Jurkat, Clone E6-1 (cell line): ENCODE results near the gene ZNF382. TPM values are rescaled to one million over a fixed set of nuclear protein-coding genes. Genes with fewer than 3 reads are reported as not detected.
A peak's percentile ranks its signal among the peaks of the same experiment; 100 is the strongest.
"Not testable (repeated sequence)": the region's sequence is repeated elsewhere in the genome, so short reads cannot be mapped to it uniquely, and the experiment has no call there.

Experiments
- DNase-seq: peaks from one replicate; pipeline ENCODE4 v3.0.0-alpha.2; 2011; ENCODE audit warnings: low read depth, low spot score
- H3K4me3 ChIP-seq: 2 replicates; pipeline ENCODE4 v1.5.1; 2011; ENCODE audit warnings: mild to moderate bottlenecking, low read length, control low read depth, moderate library complexity
- polyA plus RNA-seq: library from polyadenylated mRNA; unstranded; fragments of >200 nt; gene quantifications from one replicate; pipeline ENCODE4 v1.2.1, GENCODE V29; 2012; ENCODE audit warnings: missing spikeins; ENCODE audit not compliant: insufficient read length, insufficient read depth

Gene ZNF382
- 6.8 TPM for polyA plus RNA-seq

DNA sequence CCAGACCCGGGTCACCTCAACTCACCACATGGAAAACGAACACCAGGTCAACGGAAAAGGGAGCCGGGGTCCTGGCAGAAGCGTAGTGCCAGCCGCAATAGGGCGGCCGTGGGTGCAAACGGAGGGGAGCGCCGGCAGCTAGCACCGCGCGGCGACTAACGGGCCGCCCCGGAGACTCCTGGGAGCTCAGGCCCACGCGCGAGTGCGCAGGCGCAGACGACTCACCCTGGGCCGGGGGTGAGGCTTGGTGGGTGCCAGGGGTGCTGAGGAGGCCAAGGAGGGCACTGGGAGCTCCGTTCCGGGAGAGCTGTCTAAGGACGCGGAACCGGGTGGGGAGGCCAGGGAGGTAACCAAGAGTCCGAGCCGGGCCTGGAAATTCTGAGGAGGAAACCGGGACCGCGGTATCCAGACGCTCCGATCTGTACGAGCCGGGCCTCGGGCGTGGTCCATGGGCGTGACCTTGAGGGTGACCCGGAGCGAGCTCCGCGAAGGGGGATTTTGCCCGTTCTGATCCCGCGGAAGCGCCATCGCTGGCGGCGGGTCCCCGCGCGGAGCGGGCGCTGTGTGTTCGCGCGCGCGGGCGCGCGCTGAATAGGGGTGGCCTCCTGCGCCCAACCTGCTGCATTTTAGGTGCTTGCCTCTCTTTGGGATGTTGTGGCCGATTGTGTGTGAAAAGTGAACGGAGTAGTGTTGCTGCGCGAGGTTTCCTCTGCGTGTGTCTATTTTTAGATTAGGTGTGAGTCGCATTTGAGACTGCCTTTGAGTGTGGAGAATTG lies at the start of gene ZNF382:
Gene ZNF382 (plus strand): TSS at position 213 of the 776 bp plus-strand sequence. CDS start 4,602 bp downstream, outside the sequence.
- peak; percentile 78 for DNase-seq
- peak within 1 kb of the TSS; percentile 77 for H3K4me3 ChIP-seq

DNA sequence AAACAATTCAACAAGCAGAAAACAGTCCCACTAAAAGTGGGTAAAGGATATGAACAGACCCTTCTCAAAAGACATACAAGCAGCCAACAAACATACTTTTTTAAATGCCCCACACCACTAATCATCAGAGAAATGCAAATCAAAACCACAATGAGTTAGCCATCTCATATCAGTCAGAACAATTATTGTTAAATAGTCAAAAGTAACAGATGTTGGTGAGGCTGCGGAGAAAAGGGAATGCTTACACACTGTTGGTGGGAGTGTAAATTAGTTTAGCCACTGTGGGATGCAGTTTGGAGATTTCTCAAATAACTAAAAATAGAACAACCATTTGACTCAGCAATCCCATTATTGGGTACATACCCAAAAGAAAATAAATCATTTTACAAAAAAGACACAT lies 40.7 kb upstream of the ZNF382 start:
- no peak for DNase-seq

DNA sequence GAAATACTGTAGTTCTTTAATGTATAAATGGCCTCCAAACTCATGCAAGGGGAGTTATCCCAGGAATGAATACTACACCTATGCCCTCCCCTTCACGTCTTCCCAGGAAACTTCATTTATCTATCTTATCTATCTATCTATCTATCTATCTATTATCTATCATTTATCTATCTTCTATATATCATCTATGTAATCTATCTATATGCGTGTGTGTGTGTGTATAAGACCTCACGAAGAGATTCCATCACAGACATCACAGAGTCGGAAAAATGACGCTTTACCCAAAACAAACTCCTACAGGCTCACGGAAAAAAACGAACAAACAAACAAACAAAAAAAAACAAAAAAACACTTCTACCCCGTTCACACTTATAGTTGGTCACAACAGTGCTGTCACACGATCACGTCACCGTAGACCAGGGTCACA lies 32.5 kb upstream of the ZNF382 start:
- peak overlapping the region; percentile 91 for H3K4me3 ChIP-seq
- no peak for DNase-seq

More for the DNA sequence above, 40.7 kb upstream of the ZNF382 start:
- no peak overlapping the region for H3K4me3 ChIP-seq

DNA sequence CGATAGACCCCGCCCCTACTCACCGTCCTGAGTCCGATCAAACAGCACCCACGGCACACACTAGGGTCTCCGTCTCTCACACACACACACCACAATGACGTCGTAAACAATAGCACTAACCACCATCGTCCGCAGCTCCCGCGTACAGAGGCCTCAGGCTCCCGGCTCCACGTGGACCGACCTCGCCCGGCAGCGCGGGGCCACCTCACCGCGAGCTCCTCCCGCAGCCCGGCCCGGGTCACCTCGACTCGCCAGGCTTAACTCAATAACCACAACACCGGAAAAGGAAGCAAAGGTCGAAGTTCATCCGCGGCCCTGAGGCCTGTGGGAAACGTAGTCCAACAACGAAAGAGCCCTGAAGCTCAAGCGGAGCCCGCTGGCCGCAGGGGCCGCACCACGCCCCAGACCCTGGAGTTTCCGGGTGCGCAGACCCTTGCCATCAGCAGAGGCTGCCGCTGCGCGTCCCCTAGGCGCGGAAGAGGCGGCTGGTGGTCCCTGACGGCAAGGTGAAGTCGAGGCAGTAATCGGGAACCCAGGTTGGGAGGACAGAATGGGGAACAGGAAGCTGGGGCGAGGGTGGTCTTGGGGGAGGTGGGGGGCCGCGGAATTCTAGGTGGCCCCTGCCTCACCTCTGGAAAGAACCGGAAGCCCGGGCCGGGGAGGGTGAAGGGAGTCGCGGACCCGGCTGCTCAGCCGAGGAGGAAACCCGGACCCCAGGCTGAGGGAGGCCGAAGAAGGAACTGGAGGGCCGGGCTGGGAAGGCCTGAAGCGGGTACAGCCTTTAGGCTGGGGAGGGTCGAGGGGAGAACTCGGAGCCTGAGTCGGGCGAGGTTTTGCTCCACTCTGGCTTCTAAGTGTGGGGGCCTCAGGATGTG lies 31.9 kb upstream of the ZNF382 start, which contains the start of gene ZNF529:
Gene ZNF529 (minus strand): TSS at position 273 of the 875 bp plus-strand sequence. CDS start 946 bp downstream, outside the sequence.
- peak within 1 kb of the TSS; percentile 91 for H3K4me3 ChIP-seq
- DNase-seq: peak; percentile 81

DNA sequence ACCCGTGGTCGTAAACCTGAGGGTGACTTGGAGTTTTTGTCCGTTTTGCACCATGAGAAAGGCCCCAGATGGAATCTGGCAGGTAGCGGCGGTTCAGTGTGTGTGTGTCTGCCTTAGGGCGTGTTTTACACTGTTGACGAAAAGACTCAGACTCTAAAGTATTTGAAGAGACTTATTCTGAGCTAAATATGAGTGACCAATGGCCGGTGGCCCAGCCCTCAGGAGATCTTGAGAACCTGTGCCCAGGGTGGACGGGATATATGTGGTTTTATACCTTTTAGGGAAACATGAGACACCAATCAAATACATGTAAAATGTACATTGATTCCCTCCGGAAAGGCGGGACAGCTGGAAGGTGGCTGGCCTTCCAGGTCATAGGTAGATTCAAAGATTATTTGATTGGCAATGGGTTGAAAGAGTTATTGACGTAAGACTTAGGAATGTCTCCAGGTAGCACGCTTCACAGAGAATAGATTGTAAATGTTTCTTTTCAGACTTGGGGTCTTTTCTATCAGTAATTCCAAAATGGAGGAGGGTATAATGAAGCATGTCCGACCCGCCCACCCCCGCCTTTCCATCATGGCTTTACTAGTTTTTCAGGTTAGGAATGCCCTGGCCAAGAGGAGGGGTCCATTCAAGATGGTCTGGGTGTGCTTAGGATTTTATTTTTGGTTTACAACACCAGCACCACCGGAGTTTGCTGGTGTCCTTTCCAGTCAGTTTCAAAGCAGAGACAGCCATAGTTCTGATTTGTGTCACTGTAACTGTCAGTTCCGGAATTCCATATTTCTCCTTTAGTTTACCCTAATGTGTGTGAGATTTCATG lies 31.0 kb upstream of the ZNF382 start:
- DNase-seq: no peak
- peak overlapping the region; percentile 91 for H3K4me3 ChIP-seq

DNA sequence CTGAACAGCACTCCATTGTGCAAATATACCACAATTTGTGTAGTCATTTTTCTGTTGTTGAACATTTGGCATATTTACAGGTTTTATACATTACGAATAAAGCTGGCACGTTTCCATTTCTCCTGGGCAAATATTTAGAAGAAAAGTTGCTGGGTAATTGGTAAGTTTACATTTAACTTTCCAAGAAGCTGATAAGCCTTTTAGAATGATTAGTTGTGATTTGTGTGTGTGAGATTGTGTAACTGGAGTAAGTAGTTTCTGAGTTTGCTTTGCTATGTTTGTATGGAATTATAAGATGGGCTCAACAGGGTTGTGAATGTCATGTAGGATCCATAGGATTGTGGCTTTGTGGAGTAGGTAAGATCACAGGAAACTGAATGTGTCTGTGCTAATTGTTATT lies 30.4 kb upstream of the ZNF382 start:
- DNase-seq: no peak
- no peak overlapping the region for H3K4me3 ChIP-seq

DNA sequence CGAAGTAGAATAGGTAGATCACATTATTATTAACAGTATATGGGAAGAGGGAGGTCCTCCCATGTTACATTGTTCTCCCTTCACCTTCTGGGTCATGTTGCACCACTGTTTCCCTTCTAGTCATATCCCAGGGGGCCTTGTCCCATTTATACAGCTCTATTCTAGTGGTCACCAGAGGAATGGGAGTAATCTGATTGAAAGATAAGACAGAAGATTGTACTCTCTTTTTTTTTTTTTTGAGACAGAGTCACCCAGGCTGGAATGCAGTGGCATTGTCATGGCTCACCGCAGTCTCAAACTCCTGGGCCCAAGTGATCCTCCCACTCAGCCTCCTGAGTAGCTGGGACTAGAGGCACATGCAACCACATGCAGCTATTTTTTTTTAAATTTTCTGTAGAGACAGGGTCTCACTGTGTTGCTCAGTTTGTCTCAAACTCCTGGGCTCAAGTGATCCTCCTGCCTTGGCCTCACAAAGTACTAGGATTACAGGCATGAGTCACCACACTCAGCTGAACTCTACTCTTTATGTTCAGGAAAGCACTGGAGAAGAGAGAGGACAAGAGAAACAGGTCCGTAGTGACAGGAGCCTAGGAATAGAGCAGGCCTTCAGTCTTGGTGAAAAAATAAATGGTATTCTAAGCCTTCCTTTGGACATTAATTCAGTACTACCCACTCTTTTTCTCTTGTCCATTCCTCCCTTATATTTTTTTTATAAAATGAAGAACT lies 27.7 kb upstream of the ZNF382 start:
- no peak for DNase-seq
- no peak overlapping the region for H3K4me3 ChIP-seq

DNA sequence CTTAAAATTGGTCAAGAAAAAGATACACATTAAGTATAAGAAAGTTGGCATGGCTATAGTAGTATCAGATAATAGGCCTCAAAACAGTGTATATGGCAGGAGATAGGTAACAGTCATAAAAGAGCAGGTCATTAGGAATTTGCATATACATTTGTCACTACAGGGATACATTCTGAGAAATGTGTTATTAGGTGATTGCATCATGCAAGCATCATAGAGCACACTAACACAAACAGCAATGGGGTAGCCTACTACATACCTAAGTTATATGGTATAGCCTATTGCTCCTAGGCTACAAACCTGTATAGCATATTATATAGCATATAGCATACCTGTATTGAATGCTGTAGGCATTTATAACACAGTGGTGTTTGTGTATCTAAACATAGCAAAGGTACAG lies 25.9 kb upstream of the ZNF382 start:
- no peak for DNase-seq
- H3K4me3 ChIP-seq: no peak overlapping the region

DNA sequence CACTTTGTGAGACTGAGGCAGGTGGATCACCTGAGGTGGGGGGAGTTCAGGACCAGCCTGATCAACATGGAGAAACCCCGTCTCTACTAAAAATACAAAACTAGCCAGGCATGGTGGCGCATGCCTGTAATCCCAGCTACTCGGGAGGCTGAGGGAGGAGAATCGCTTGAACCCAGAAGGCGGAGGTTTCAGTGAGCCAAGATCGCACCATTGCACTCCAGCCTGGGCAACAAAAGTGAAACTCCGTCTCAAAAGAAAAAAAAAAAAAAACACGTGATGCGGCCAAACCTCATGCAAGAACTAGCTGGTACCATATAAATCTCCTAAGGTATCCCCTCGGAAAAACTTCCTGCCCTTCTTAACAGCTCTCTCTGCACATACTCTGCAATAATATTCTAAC lies 2.4 kb upstream of the ZNF382 start:
- not testable (repeated sequence) for H3K4me3 ChIP-seq, DNase-seq

DNA sequence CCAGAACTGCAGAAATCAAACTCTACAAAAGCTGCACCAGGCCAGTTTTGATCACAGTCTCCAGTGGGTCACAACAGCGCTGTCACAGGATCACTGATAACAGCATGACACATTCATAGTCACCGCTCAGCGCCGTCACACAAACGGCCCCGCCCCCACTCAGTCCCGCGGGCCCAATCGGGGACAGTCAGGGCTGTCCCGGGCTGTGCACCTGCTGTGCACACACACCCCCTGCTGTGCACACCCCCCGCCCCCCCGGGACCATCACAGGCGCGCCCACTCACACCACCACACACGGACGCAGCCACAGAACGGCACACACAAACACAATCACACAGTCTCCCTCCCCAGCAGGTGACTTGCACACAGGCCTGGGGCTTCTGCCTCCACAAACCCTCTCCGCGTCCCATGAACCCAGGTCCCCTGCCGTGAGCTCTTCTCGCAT lies 435 bp upstream of the ZNF382 start:
- peak overlapping the region; percentile 77 for H3K4me3 ChIP-seq
- DNase-seq: peak; percentile 74

DNA sequence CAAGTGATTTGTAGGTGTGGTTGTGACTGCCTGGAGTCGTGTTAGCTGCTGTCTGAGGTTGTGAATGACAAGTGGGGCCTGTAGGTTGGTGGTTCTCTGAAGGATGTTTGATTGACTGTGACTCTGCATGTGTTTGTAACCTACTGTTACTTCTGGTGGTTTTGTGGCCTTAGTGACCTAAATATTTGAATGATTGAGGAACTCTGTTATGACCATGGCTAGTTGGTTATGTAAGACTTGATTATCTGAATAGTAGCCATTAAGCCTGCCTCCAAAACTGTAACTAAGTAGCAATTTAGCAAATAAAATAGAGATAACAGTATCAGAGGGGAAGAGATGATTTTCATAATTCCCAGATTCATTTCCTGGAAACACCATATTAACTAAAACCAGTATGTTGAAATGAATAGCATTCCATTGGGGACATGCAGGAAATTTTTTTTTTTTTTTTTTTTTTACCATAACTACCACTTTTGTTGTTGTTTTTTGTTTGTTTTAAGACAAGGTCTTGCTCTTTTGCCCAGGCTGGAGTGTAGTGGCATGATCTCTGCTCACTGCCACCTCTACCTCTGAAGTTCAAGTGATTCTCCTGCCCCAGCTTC lies 865 bp downstream of the ZNF382 start:
- no peak for DNase-seq
- peak overlapping the region; percentile 77 for H3K4me3 ChIP-seq

DNA sequence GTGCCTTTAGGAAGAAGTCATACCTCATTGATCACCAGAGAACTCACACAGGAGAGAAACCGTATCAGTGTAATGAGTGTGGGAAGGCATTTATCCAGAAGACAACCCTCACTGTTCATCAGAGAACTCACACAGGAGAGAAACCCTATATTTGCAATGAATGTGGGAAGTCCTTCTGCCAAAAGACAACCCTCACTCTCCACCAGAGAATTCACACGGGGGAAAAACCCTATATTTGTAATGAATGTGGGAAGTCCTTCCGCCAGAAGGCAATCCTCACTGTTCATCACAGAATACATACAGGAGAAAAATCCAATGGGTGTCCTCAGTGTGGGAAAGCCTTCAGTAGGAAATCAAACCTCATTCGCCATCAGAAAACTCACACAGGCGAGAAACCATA lies 21.9 kb downstream of the ZNF382 start:
- H3K4me3 ChIP-seq: no peak overlapping the region
- DNase-seq: no peak

DNA sequence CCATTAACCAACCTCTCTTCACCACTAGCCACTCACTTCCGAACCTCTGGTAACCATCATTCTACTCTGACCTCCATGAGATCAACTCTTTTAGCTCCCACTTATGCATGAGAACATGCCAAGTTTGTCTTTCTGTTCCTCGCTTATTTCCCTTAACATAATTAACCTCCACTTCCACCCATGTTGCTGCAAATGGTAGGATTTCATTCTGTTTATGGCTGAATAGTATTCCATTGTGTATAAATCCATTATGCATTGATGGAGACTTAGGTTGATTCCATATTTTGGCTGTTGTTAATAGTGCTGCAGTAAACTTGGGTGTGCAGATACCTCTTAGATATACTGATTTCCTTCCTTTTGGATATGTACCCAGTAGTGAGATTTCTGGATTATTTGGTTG lies 30.2 kb downstream of the ZNF382 start:
- no peak for DNase-seq
- no peak overlapping the region for H3K4me3 ChIP-seq

DNA sequence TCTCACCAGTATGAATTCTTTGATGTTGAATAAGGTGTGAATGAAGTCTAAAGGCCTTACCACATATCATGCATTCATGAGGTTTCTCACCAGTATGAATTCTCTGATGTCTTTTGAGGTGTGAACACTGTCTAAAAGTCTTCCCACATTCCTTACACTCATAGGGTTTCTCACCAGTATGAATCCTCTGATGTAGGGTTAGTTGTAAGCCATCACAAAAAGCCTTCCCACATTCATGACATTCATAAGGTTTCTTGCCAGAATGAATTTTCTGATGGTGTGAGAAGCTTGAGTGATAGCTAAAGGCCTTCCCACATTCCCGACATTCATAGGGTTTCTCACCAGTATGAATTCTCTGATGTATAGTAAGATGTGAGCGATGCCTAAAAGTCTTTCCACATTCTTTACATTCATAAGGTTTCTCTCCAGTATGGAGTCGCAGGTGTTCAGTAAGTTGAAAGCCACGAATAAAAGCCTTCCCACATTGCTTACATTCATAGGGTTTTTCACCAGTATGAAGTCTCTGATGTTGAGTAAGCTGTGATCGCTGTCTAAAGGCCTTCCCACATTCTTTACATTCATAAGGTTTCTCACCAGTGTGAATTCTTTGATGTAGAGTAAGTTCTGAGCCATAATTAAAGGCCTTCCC lies 33.9 kb downstream of the ZNF382 start:
- no peak overlapping the region for H3K4me3 ChIP-seq
- DNase-seq: no peak

DNA sequence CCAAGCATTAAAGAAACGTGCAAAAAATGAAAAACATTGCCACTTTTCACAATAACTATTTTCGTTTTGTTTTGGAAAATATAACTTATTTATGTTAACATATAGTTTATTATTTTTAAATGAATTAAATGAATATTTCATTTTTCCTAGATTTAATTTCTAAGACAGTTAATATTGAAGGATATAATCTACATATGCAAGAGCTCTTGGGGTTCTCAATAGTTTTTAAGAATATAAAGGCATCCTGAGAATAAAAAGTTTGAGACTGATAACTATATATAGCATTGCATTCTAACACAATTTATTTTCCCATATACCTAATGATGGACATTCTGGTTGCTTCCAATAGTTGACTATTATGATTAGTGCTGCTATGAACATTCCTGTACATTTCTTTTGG lies 41.6 kb downstream of the ZNF382 start:
- no peak overlapping the region for H3K4me3 ChIP-seq
- no peak for DNase-seq

DNA sequence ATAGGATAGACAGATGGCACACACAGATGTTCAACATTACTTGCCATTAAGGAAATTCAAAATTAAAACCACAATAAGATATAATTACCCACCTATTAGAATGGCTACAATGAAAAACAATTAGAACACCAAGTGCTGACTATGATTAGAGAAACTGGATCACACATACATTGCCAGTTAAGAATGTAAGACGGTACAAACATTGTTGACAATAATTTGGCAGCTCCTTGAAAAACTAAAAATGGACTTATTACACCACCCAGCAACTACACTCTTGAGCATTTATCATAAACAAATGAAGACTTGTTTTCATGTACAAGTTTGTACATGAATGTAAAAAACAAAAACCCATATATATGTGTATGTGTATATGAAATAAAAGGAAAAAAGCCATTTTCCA lies 47.8 kb downstream of the ZNF382 start:
- H3K4me3 ChIP-seq: no peak overlapping the region
- no peak for DNase-seq

DNA sequence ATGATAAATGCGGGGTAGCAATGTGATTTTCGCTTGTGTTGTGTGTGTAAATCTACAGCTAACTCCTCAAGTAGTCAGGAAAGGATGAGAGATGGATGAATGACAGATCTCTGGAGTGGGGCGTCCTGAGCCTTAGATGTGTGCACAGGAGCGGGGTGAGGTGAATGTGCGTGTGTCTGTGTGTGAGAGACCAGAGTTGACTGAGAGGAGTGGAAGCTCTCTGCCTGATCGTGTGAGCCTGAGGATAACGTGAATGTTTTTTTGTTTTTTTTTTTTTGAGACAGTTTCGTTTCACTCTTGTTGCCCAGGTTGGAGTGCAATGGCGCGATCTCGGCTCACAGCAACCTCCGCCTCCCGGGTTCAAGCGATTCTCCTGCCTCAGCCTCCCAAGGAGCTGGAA lies 60.7 kb downstream of the ZNF382 start:
- no peak overlapping the region; the same call in 1 of the 2 replicates for H3K4me3 ChIP-seq
- DNase-seq: no peak

DNA sequence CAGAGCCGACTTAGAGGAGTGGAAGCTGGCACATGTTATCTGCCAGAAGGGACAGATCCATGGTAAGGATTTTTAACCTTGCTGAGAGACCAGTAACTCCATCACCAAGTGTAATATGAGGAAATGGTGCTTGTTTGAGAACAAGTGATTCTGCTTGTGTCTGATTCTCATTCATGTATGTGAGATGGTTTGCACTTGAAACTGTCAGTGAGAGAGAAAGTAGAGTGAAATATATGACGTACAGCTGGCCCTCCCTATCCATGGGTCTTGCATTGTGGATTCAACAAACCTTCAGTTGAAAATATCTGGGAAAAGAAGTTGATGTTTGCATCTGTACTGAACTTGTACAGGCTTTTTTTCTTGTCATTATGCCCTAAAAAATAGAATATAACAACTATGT lies 63.5 kb downstream of the ZNF382 start:
- no peak overlapping the region for H3K4me3 ChIP-seq
- DNase-seq: no peak
